22Rv1 (cell line): ENCODE measurements around the gene SOSTDC1.

Source experiments
- H3K27ac ChIP-seq: fragments of 450-650 bp; 2 replicates; pipeline ENCODE4 v1.5.1; 2017
- CTCF ChIP-seq: fragments of 450-650 bp; IDR thresholded peaks from 2 replicates; pipeline ENCODE4 v1.5.1; 2017; ENCODE audit warnings: mild to moderate bottlenecking
- ZFX ChIP-seq: fragments of 450-650 bp; IDR thresholded peaks from 2 replicates; pipeline ENCODE4 v1.6.1; 2017; ENCODE audit warnings: antibody characterized with exemption, borderline replicate concordance

Gene SOSTDC1

GRCh38 chr7:16491148-16491547, 25.6 kb upstream of the SOSTDC1 start:
- TF ChIP-seq CTCF (no peak), ZFX (no peak)
- H3K27ac ChIP-seq = peak overlapping the region; percentile 12; the same call in 1 of the 2 replicates

- H3K27ac ChIP-seq = peak overlapping the region; percentile 78
- TF ChIP-seq CTCF = no peak
- no peak for TF ChIP-seq ZFX
Observed at GRCh38 chr7:16484453-16485158, 19.1 kb upstream of the SOSTDC1 start.

- TF ChIP-seq CTCF (no peak), ZFX (no peak)
- no peak overlapping the region for H3K27ac ChIP-seq
Observed at GRCh38 chr7:16479591-16479990, 14.1 kb upstream of the SOSTDC1 start.

GRCh38 chr7:16479161-16479560, 13.6 kb upstream of the SOSTDC1 start:
- TF ChIP-seq CTCF = no peak

GRCh38 chr7:16471933-16472332, 6.4 kb upstream of the SOSTDC1 start:
- no peak for TF ChIP-seq ZFX
- peak; percentile 10; the same call in 1 of the 2 replicates for TF ChIP-seq CTCF
- H3K27ac ChIP-seq = no peak overlapping the region

More at GRCh38 chr7:16479161-16479560, 13.6 kb upstream of the SOSTDC1 start:
- H3K27ac ChIP-seq = no peak overlapping the region

GRCh38 chr7:16463949-16464715, 1.4 kb downstream of the SOSTDC1 start:
- H3K27ac ChIP-seq = no peak overlapping the region
- TF ChIP-seq CTCF (no peak), ZFX (no peak)

- no peak for TF ChIP-seq ZFX
- TF ChIP-seq CTCF = no peak
- no peak overlapping the region for H3K27ac ChIP-seq
Observed at GRCh38 chr7:16463520-16463919, 2.0 kb downstream of the SOSTDC1 start.
